HG03097 (cell line): ENCODE measurements around the gene KLK12.

Experiments used
- ATAC-seq: cut with Tn5 transposase; IDR thresholded peaks from one replicate; pipeline ENCODE4 v1.9.1; 2021; ENCODE audit not compliant: unreplicated experiment, low FRiP score

The KLK12 gene

DNA sequence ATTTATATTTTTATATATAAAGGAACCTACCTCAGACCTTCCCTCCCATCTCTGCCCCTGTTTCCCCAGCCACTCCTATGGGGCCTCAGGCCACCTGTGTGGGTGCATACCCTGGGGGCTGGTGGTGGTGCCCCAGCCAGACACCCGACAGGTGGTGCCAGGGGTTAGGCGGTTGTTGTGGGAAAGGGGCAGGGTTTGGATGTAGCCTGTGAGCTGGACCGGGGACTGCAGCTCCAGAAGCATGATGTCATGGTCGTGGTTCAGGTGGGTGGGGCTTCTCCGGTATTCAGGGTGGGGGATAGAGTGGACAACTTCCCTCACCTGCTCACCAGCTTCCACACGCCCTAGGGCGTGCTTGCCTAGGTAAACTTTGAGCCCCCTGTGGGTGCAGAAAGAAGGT lies 24.9 kb upstream of the KLK12 start:
- ATAC-seq = no peak

DNA sequence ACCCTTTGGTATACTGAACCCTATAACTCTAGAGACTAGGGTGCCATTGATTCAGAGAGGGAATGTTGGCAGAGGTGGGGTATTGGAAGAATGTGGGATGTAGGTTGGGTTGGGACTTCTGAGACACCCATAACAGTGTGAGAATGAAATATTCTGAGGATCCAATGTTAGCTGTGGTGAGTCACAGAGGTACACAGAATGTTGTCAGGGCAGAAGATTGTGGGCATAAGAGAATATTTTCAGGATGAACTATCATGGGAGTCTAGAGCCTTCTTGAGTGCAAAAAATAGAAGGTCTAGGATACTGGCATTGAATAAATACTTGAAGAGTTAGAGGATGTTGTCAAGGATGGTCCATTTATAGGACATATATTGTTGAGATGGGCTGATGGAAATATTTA lies 21.1 kb upstream of the KLK12 start:
- ATAC-seq = no peak

- no peak for ATAC-seq
Observed at GRCh38 chr19:51047031-51047335, 12.2 kb upstream of the KLK12 start.

- ATAC-seq = no peak
Observed at GRCh38 chr19:51044327-51044726, 9.5 kb upstream of the KLK12 start.

DNA sequence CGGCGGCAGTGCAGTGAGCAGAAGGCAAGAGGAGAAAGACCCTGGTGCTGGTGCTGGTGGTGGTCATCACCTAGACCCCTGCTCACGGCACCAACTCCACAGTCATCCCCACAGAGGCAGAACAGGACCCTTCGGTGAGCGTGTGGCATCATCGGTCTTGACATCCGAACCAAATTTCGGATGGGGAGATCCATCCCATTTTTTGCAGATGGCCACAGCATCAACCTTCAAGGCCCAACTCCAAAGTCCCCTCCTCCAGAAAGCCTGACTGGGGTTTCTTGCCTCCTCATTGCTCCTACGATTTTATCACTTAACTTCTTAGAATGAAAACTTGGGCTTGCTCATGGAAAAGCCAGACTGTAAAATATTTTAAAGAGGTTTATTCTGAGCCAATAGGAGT lies 8.7 kb upstream of the KLK12 start:
- no peak for ATAC-seq

DNA sequence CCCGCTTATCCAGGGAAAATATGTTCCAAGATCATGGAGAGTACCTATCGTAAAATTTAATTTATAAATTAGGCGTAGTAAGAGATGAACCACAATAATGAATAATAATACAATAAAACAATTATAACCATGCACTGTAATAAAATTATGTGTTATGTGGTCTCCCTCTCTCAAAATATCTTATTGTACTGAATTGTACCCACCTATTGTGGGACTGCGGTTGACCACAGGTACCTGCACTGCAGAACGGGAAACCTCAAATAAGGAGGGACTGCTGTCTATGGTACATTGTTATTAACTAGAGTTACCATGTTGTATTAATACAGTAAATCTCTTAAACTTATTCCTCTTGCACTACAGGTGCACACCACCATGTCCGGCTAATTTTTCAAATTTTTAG lies 5.3 kb upstream of the KLK12 start:
- ATAC-seq = no peak

DNA sequence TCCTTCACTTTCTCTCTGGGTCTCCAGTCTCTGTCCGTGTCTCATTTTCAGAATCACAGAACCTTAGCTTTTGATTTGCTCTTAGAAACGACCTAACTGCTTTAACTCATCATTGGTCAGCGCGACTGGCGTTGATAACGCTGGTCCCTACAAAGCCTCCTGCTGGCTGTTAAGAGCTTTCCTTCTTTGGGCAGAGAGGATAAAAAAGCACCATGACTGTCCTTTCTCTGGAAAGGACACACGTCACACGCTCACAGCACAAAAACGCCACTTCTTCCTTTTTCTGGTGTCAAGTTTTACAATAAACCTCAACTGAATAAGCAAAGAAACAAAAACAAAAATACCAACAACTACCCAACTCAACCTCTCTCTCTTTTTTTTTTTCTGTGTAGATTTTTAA lies 1.7 kb upstream of the KLK12 start:
- ATAC-seq = no peak

GRCh38 chr19:51031880-51032225 lies 2.9 kb downstream of the KLK12 start:
- ATAC-seq = no peak

DNA sequence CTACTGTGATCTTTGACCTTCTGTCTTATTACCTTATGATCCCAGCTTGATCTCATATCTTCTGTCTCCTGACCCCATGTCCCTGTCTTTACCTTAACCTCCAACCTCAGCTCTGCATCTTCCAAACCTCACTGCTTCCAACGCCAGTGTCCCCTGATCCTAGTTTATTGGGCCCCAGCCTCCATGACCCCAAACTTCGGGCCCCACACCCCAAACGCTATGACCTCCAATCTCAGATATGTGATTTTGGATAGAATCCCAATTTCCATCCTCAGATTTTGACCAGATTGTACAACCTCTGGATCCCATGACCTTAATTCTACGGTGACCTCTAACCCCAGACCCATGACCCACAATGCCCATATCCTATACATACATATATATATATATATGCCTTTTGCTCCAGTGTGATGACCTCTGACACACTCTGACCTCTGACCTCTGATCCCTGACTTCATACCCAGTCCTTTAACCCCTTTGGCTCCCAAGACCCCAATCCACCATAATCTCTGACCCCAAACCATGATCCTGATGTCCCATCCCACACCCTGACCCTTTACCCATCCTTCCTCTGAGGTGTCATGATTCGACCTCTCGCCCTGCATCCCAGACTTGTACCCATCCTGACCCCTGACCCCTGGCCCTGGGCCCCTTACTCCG lies 3.5 kb downstream of the KLK12 start:
- ATAC-seq = no peak

GRCh38 chr19:51030631-51031030 lies 4.2 kb downstream of the KLK12 start:
- ATAC-seq = no peak

DNA sequence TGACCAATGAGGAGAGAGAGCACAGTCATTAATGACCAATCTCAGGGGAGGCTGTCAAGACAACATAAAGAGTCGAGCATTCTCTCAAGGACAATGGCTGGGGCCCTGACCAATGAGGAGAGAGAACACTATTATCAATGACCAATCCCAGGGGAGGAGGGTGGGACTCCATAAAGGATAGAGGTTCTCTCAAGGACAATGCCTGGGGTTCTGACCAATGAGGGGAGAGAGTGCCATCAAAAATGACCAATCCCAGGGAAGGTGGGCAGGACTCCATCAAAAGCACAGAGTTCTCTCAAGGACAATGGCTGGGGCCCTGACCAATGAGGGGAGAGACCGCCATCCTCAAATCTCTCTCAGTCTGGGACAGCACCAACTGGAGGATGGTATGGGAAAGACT lies 5.1 kb downstream of the KLK12 start:
- no peak for ATAC-seq

GRCh38 chr19:51027873-51028272 lies 6.9 kb downstream of the KLK12 start:
- ATAC-seq = no peak

- no peak for ATAC-seq
Observed at GRCh38 chr19:51027126-51027806, 7.5 kb downstream of the KLK12 start.

DNA sequence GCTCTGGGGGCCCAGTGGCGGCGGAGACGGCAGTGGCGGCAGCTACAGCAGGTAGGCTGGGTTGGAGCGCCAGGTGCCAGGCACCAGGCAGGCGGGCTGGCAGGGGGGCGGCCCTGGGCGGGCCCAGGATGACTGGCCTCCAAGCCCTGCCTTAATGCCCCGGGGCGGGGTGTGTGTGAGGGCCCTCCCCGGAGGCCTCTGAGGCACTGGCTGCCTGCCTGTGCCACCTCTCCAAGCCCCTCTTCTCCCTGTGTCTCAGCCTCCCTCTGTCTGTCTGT lies 8.3 kb downstream of the KLK12 start, which contains the start of gene KLK11:
Gene KLK11, minus strand, starts transcription at position 63 of the 278 bp plus-strand sequence. CDS start 985 bp downstream, outside the sequence.
- no peak for ATAC-seq

- ATAC-seq = no peak
Observed at GRCh38 chr19:51025809-51026553, 8.8 kb downstream of the KLK12 start.

GRCh38 chr19:51025401-51025800 lies 9.4 kb downstream of the KLK12 start:
- no peak for ATAC-seq

DNA sequence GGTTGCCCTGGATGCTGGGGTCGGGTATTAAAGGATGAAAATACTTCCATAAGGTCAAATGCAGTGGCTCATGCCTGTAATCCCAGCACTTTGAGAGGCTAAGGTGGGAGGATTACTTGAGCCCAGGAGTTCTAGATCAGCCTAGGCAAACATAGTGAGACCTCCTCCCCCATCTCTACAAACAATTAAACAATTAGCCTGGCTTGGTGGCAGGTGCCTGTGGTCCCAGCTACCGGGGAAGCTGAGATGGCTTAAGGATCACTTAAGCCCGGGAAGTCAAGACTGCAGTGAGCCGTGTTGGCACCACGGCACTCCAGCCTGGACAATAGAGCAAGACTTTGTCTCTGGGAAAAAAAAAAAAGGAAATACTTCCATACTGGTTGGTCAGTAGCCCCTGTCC lies 9.9 kb downstream of the KLK12 start:
- no peak for ATAC-seq

DNA sequence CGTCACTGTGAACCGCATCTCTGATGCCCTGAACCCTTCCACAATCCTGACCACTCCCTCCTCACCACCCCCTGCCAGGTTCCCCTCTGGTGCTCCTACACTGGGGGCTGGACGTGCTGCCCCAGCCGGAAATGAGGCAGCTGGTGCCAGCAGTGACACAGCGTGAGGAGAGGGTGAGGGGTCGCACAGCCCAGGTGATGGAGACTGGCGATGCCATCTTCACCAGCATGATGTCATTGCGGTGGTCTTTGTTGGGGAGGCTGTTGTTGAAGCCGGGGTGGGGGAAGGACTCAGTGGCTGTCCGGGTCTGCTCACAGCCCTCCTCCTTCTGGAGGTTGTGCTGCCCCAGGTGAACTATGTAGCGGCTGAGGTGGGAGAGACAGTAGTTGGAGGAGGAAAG lies 10.9 kb downstream of the KLK12 start:
- no peak for ATAC-seq

DNA sequence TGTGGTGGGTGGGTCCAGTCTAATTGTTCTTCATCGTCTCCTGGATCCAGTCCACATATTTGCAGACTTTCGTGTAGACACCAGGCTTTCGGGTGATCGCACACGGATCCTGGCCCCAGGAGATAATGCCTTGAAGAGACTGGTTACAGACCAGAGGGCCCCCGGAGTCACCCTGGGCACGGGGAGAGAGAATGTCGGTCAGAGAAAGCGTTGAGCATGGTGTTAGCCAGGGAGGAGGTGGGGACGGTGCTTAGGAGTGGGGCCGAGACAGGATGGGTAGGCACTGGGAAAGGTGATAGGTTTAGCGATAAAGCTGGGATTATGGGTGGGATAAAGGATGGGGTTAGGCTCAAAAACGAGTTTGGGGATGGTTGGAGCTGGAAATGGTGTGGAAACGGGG lies 12.3 kb downstream of the KLK12 start:
- ATAC-seq = no peak

DNA sequence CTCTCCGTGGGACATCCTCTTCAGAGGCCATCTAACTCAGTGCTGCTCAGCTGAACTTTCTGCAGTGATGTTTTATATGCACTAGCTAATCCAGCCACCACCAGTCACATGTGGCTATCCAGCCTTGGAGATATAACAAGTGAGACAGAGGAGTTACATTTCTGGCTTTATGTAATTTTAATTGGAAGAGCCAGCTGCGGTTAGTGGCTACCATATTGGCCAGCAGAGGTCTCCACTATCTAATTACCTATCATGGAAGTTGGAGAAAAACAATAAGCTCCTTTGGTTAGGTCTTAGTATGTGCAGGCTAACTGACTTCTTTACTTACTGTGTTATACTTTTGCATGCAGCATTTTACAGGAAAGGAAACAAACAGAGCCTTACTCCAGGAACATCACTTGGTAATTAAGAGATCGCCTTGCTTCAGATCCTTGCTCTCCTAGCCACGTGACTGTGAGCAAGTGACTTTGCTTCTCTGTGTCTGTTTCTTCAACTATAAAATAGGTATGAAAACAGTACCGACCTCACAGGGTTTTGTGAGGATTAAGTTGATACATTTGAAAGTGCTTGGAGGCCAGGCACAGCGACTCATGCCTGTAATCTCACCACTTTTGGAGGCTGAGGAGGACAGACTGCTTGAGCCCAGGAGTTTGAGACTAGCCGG lies 13.7 kb downstream of the KLK12 start:
- ATAC-seq = no peak

DNA sequence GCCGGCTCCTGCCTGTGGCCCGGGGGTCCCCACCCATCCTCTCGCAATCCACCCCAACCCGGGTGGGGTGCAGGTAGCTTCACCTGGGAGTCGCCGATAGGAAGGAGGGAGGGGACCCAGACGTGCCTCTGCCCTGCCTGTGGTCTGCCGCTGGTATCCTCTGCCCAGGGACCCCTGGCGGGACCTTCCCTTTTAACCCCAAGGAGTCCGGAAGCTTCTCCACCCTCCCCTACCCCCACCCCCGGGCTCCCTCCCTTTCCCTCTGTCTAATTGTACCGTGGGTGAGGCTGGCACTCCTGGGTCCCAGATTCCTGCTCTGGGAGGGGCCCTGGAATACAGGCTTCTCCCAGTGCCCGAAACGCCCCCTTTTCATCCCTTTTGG lies 15.3 kb downstream of the KLK12 start, which contains the start of gene KLK10:
Gene KLK10, minus strand, starts transcription at position 166 of the 382 bp plus-strand sequence. CDS start 579 bp downstream, outside the sequence.
- ATAC-seq = no peak
